Measurements from ENCODE around the gene USP37. TPM values are rescaled to one million over a fixed set of nuclear protein-coding genes. Genes with fewer than 3 reads are reported as not detected.
"Not testable (repeated sequence)": the region's sequence is repeated elsewhere in the genome, so short reads cannot be mapped to it uniquely, and the experiment has no call there.

USP37 gene
- total RNA-seq, 1 donor from 2014 or later, result 9.5 TPM

- Mint-ChIP-seq H3K4me3 (ENCODE audit: unreplicated experiment) (no peak overlapping the region), H3K9me3 (ENCODE audit: low read depth) (no peaks in the 10 kb centered on the region), H3K4me1 (ENCODE audit: low read depth) (peaks cover 32% of the 10 kb centered on the region), H3K27me3 (ENCODE audit: low read depth) (no peaks in the 10 kb centered on the region), H3K27ac (ENCODE audit: unreplicated experiment) (peak overlapping the region; percentile 14), H3K36me3 (ENCODE audit: low read depth) (peaks cover 5% of the 10 kb centered on the region)
- no peak for TF ChIP-seq CTCF (IDR thresholded peaks at IDR 0.05)
- no peak for DNase-seq (ENCODE audit: low spot score)
Measured at GRCh38 chr2:218566296-218566695, 1.9 kb downstream of the USP37 start.

GRCh38 chr2:218564056-218564455, 4.1 kb downstream of the USP37 start:
- no peak for TF ChIP-seq CTCF (IDR thresholded peaks at IDR 0.05)
- H3K4me1 Mint-ChIP-seq (ENCODE audit: low read depth), result peaks cover 13% of the 10 kb centered on the region
- H3K27me3 Mint-ChIP-seq (ENCODE audit: low read depth), result no peaks in the 10 kb centered on the region
- no peak overlapping the region for H3K4me3 Mint-ChIP-seq (ENCODE audit: unreplicated experiment)
- H3K9me3 Mint-ChIP-seq (ENCODE audit: low read depth), result no peaks in the 10 kb centered on the region
- H3K36me3 Mint-ChIP-seq (ENCODE audit: low read depth), result peaks cover 7% of the 10 kb centered on the region
- no peak for DNase-seq (ENCODE audit: low spot score)
- H3K27ac Mint-ChIP-seq (ENCODE audit: unreplicated experiment), result peak overlapping the region; percentile 27

GRCh38 chr2:218558986-218559385, 9.2 kb downstream of the USP37 start:
- no peaks in the 10 kb centered on the region for H3K27me3 Mint-ChIP-seq (ENCODE audit: low read depth)
- peaks cover 4% of the 10 kb centered on the region for H3K4me1 Mint-ChIP-seq (ENCODE audit: low read depth)
- no peak for DNase-seq (ENCODE audit: low spot score)
- H3K9me3 Mint-ChIP-seq (ENCODE audit: low read depth), result no peaks in the 10 kb centered on the region
- H3K27ac Mint-ChIP-seq (ENCODE audit: unreplicated experiment), result no peak overlapping the region
- H3K4me3 Mint-ChIP-seq (ENCODE audit: unreplicated experiment), result no peak overlapping the region
- peaks cover 11% of the 10 kb centered on the region for H3K36me3 Mint-ChIP-seq (ENCODE audit: low read depth)
- TF ChIP-seq CTCF (IDR thresholded peaks at IDR 0.05), result no peak

GRCh38 chr2:218557941-218558340, 10.2 kb downstream of the USP37 start:
- no peaks in the 10 kb centered on the region for H3K27me3 Mint-ChIP-seq (ENCODE audit: low read depth)
- DNase-seq (ENCODE audit: low spot score), result no peak
- H3K27ac Mint-ChIP-seq (ENCODE audit: unreplicated experiment), result no peak overlapping the region
- H3K36me3 Mint-ChIP-seq (ENCODE audit: low read depth), result peaks cover 15% of the 10 kb centered on the region
- peaks cover 4% of the 10 kb centered on the region for H3K4me1 Mint-ChIP-seq (ENCODE audit: low read depth)
- no peak overlapping the region for H3K4me3 Mint-ChIP-seq (ENCODE audit: unreplicated experiment)
- H3K9me3 Mint-ChIP-seq (ENCODE audit: low read depth), result no peaks in the 10 kb centered on the region
- TF ChIP-seq CTCF (IDR thresholded peaks at IDR 0.05), result no peak

- TF ChIP-seq CTCF (IDR thresholded peaks at IDR 0.05), result no peak
- H3K4me1 Mint-ChIP-seq (ENCODE audit: low read depth), result peaks cover 4% of the 10 kb centered on the region
- DNase-seq (ENCODE audit: low spot score), result no peak
- H3K9me3 Mint-ChIP-seq (ENCODE audit: low read depth), result no peaks in the 10 kb centered on the region
- H3K27ac Mint-ChIP-seq (ENCODE audit: unreplicated experiment), result no peak overlapping the region
- no peaks in the 10 kb centered on the region for H3K27me3 Mint-ChIP-seq (ENCODE audit: low read depth)
- H3K36me3 Mint-ChIP-seq (ENCODE audit: low read depth), result peaks cover 19% of the 10 kb centered on the region
- H3K4me3 Mint-ChIP-seq (ENCODE audit: unreplicated experiment), result no peak overlapping the region
Measured at GRCh38 chr2:218555527-218555926, 12.6 kb downstream of the USP37 start.

GRCh38 chr2:218554225-218554624, 13.9 kb downstream of the USP37 start:
- not testable (repeated sequence) for H3K9me3 Mint-ChIP-seq (ENCODE audit: low read depth); H3K4me1 Mint-ChIP-seq (ENCODE audit: low read depth); DNase-seq (ENCODE audit: low spot score); H3K27ac Mint-ChIP-seq (ENCODE audit: unreplicated experiment); H3K27me3 Mint-ChIP-seq (ENCODE audit: low read depth); H3K4me3 Mint-ChIP-seq (ENCODE audit: unreplicated experiment)
- peaks cover 19% of the 10 kb centered on the region for H3K36me3 Mint-ChIP-seq (ENCODE audit: low read depth)
